Airway epithelial cell (primary cell): ENCODE results near the gene PTER. TPM values are rescaled to one million over a fixed set of nuclear protein-coding genes. Genes with fewer than 3 reads are reported as not detected.

Experiments
- total RNA-seq: library from RNA; depleted of rRNA; stranded (reverse); fragments of >200 nt; gene quantifications from 2 replicates; pipeline ENCODE4 v1.2.3, GENCODE V29; 2015

Gene PTER, protein sequence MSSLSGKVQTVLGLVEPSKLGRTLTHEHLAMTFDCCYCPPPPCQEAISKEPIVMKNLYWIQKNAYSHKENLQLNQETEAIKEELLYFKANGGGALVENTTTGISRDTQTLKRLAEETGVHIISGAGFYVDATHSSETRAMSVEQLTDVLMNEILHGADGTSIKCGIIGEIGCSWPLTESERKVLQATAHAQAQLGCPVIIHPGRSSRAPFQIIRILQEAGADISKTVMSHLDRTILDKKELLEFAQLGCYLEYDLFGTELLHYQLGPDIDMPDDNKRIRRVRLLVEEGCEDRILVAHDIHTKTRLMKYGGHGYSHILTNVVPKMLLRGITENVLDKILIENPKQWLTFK
- 5.7 TPM in 2 replicates for total RNA-seq

DNA sequence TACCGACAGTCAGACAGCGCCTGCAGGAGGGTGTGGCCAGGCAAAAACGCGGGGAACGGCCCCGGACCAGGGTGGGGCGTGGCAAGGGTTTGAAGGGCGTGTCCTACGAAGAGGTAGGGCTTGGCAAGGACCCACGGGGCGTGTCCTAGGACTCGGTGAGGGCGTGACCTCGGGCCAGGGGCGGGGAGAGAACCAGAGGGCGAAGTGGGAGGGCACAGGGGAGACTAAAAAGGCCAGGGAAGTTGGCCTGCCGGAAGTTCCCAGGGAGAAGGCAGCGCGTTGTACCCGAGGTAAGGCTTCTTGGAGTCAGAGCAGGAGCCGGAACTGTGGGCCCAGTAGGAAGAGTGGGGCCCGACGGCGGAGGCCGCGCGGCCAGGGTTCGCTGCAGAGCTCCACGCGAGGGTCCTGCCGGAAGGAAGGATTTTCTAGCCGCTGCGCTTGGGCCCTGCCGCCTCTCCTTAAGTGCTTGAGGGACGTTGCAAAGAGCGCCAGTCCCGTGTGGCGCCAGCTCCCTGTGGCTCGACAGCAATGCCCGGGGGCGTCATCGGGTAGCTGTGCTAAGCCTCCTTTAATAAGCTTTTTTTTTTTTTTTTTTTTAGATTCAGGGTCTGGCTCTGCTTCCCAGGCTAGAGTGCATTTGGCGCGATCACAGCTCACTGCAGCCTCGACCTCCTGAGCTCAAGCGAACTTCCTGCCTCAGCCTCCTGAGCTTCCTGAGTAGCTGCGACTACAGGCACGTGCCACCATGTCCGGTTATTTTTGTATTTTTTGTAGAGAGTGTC is at the start of gene PTER:
PTER (plus strand) TSS at position 253 of the 782 bp plus-strand sequence. CDS start 47,375 bp downstream, outside the sequence.

DNA sequence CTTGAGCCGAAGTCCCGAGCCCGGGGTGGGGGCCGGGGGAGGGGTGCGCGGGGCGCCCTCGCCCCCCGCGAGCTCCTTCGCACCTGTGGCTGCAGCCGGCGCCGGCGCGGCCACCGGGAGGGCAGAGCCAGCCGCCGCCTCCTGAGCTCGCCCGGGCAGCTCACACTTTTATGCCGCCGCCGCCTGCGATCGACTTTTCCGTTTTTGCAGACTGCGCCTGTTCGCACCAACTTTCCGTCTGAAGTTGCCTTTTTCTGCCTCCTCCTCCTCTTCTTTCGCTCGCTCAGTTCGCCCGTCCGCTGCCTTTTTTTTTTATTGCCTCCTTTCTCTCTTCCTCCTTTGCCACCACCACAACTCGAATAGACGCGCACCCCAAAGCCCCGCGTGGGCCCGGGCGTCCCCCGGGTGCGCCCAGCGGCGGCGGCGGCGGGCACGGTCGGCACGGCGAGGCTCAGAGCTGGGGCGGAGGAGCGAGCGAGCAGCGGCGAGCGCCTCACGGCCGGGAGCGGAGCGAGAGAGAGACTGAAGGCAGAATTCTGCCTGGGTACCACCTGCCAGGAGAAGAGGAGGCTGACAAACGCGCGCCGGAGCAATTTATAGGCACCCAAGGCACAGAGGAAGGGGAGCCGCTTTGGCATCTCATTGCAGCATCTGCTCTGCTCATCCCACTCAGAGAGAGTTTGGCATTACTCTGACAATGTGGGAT is 84.7 kb downstream of the PTER start, which contains the start of gene C1QL3:
C1QL3 (minus strand) TSS at position 569 of the 706 bp plus-strand sequence. CDS start 814 bp downstream, outside the sequence.

Other genes with a start within 250 kb of the PTER start
- not detected in 2 replicates for gene C1QL3, start 84.9 kb downstream of the PTER start, total RNA-seq